ENCODE measurements around the gene GPRC5B.

Gene GPRC5B

DNA sequence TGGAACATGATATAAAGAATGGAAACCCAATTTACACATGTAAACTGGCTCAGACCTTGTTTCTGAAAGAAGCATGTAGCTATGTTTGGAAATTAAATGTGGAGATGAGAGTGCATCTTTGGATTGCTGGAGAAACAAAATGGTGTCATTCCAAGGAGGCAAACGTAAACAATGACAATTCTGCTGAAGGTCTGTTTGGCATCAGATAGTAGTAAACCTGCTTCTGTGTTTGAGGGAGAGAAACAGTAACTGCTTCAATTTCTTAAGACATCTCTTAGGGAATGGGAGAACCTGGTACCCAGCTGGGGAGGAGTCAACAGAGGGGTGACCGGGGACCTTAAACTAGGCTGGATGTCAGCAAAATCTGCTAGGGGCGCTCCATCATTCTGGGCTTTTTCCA, 23.5 kb downstream of the GPRC5B start:
- TF ChIP-seq, protein P1, sequence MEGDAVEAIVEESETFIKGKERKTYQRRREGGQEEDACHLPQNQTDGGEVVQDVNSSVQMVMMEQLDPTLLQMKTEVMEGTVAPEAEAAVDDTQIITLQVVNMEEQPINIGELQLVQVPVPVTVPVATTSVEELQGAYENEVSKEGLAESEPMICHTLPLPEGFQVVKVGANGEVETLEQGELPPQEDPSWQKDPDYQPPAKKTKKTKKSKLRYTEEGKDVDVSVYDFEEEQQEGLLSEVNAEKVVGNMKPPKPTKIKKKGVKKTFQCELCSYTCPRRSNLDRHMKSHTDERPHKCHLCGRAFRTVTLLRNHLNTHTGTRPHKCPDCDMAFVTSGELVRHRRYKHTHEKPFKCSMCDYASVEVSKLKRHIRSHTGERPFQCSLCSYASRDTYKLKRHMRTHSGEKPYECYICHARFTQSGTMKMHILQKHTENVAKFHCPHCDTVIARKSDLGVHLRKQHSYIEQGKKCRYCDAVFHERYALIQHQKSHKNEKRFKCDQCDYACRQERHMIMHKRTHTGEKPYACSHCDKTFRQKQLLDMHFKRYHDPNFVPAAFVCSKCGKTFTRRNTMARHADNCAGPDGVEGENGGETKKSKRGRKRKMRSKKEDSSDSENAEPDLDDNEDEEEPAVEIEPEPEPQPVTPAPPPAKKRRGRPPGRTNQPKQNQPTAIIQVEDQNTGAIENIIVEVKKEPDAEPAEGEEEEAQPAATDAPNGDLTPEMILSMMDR (IDR thresholded peaks at IDR 0.05; ENCODE audit: borderline replicate concordance, insufficient read depth, low read depth, low read length): no peak
- H3K4me3 ChIP-seq (ENCODE audit: low read depth, low read length): no peak overlapping the region

DNA sequence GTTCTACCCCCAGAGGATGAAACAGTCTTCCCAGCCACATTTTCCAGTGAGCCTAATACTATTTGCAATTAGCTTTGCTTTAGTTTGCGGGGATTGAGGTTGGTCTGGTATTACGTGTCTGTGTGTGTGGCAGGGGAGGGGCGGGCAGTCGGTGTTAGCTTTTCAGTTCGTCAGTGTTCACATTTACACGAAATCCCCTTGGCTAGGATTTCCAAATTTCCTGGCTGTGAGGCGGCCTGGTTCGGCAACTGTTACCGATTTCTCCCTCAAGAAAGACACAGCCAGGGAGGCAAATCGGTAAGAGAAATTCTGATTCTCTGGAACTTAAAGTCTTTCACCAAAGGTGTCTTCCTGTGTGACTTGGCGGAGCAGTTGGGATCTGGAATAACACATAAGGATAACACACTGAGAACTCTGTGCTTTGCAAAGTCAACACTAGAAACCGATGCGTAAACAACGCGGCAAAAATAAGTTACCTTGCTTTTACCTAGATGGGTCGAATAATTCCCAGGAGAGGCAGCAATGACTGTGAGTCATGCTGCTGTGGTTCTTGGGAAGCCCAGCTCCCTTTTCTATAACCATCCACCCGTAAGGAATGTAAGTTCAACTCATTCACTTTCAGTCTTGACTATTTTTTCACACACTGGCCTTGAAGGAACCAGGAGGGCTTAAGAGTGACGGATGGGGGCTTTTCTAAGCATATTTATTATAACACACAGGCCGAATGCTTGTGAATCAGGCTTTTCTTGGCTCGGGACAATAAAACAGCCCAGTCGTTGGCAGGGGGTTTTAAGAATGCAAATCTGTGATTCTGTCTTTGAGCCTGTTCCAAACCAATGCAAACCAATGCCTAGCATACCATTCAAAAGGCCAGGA, 24.2 kb downstream of the GPRC5B start:
- TF ChIP-seq, protein P1 (IDR thresholded peaks at IDR 0.05; ENCODE audit: borderline replicate concordance, insufficient read depth, low read depth, low read length): no peak
- no peak overlapping the region for H3K4me3 ChIP-seq (ENCODE audit: low read depth, low read length)

DNA sequence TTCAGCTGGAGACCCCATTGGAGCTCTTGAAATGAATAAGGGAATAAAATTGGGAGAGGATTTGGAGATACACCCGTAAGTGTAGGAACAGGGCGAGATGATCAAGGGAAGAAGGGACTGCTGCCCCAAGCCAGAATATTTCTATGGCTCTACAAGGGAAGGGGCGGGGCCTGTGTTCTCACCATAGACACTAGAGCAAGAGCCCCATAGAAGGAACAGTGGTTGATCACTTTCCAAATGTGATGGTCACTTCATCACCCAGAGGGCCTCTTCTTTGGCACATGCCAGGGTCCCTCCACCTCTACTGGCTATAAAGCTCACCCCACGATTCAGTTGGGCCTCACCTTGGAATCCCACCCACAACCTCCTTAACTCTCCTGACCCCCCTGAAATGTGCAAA, 25.0 kb downstream of the GPRC5B start:
- TF ChIP-seq, protein P1 (IDR thresholded peaks at IDR 0.05; ENCODE audit: borderline replicate concordance, insufficient read depth, low read depth, low read length): no peak
- no peak overlapping the region for H3K4me3 ChIP-seq (ENCODE audit: low read depth, low read length)

DNA sequence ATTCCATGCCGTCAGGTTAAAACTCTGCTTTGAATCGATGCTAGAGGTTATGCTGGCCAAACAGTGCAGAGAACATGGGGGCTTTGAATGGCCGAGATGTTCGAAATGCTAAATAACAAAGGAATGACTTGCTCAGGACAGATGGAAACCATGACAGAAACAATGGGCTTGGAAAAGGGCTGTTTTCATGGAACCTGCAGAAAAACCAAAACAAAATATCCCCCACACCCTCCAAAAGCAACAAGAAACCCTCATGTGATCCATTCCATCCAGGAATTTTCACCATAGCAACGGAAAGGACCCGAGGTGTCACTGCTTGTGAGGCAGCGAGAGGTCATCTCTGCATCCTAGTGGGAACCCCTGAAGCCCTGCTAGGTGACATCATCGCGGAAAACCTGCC, 25.5 kb downstream of the GPRC5B start:
- TF ChIP-seq, protein P1 (IDR thresholded peaks at IDR 0.05; ENCODE audit: borderline replicate concordance, insufficient read depth, low read depth, low read length): no peak
- no peak overlapping the region for H3K4me3 ChIP-seq (ENCODE audit: low read depth, low read length)

DNA sequence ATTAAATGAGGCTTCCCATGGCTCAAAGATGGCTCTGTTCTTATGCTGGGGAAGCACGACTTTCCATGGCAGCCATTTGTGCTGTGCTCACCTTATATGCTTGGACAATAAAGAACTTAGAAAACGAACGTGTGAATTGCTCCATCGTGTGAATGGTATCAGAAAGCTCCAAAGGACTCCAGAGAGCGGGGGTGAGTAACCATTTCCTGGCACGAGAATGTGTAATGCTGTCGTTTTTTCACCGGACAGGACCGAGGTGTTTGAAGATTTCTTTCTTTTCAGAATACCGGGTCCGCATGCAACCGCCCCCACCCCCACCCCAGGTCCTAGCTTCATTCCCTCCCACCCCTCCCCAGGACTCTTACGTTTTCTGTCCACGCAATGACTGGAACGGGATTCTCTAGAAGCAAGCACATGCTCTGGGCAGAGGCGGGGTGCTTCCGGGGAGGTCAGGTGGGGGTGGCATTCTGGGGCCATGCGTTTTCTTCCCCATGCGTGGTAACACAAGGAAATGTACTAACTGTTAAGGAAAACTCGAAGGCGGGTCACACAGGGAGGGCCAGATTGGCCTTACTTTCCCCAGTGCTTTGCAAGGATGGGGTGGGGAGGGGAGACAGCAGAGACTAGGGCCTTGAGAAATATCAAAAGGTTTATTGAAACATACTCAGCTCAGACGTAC, 26.2 kb downstream of the GPRC5B start:
- TF ChIP-seq, protein P1 (IDR thresholded peaks at IDR 0.05; ENCODE audit: borderline replicate concordance, insufficient read depth, low read depth, low read length): no peak
- H3K4me3 ChIP-seq (ENCODE audit: low read depth, low read length): no peak overlapping the region

DNA sequence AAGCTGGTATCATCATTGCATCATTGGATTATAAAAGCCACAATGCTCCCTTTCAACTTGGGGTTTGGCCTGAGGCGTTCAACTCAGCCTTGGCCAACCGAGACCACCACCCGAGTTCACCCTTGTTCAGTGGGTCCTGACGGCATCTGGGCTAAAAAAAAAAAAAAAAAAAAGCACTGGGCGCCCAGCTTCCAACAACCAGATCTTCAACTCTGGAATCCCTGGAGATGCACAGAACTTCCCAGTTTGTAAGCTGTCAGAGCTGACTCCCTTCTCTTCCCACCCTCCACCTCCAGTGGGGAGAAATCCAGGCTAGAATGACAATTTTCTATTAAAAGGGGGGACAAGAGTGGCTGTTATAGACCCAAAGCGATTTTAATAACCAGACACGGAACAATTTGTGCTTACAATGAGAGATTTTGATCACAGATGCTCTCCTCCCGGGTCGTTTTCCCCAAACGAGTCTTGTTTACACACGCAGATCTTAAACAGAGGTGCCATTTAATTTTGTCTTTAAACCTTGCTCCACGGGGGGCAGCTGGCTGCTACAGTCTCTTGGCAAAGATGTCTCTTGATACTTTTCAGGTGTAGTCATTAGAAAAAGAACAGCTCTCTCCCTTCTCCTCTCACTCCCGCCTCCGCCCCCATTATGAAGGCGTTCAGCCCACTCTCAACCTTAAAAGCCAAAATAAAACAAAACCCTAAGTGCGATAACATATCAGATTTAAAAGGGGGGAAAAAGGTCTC, 26.9 kb downstream of the GPRC5B start:
- H3K4me3 ChIP-seq (ENCODE audit: low read depth, low read length): no peak overlapping the region
- TF ChIP-seq, protein P1 (IDR thresholded peaks at IDR 0.05; ENCODE audit: borderline replicate concordance, insufficient read depth, low read depth, low read length): no peak
